GM19397 (cell line): ENCODE results near the gene ENAM.
"Not testable (repeated sequence)": the region's sequence is repeated elsewhere in the genome, so short reads cannot be mapped to it uniquely, and the experiment has no call there.

Source experiments
- ATAC-seq: cut with Tn5 transposase; IDR thresholded peaks from one replicate; pipeline ENCODE4 v1.9.1; 2021; ENCODE audit warnings: mild to moderate bottlenecking, moderate library complexity; ENCODE audit not compliant: unreplicated experiment

The ENAM gene

GRCh38 chr4:70676554-70677090 is 48.1 kb downstream of the ENAM start:
- no peak for ATAC-seq

GRCh38 chr4:70678383-70678999 is 49.9 kb downstream of the ENAM start:
- ATAC-seq = peak; percentile 70

- ATAC-seq = no peak
Measured at GRCh38 chr4:70680934-70681333, 52.4 kb downstream of the ENAM start.

- ATAC-seq = no peak
Measured at GRCh38 chr4:70681704-70682103, 53.2 kb downstream of the ENAM start.

GRCh38 chr4:70682142-70682541 is 53.6 kb downstream of the ENAM start:
- not testable (repeated sequence) for ATAC-seq

GRCh38 chr4:70687392-70687791 is 58.8 kb downstream of the ENAM start:
- ATAC-seq = no peak

GRCh38 chr4:70687821-70688794 is 59.6 kb downstream of the ENAM start, which contains the start of gene UTP3:
Gene UTP3, plus strand, starts transcription at chr4:70688532. Its CDS starts 146 bp downstream, at chr4:70688678.
- peak; percentile 97 for ATAC-seq

- ATAC-seq = no peak
Measured at GRCh38 chr4:70688795-70689231, 60.3 kb downstream of the ENAM start.

GRCh38 chr4:70691661-70692060 is 63.1 kb downstream of the ENAM start:
- no peak for ATAC-seq

- ATAC-seq = not testable (repeated sequence)
Measured at GRCh38 chr4:70694633-70695032, 66.1 kb downstream of the ENAM start.
